ENCODE measurements around the gene ANKH. TPM values are rescaled to one million over a fixed set of nuclear protein-coding genes. Genes with fewer than 3 reads are reported as not detected.
"Not testable (repeated sequence)": the region's sequence is repeated elsewhere in the genome, so short reads cannot be mapped to it uniquely, and the experiment has no call there.

ANKH gene
- total RNA-seq, 1 donor from 2014 or later: 25.5 TPM

DNA sequence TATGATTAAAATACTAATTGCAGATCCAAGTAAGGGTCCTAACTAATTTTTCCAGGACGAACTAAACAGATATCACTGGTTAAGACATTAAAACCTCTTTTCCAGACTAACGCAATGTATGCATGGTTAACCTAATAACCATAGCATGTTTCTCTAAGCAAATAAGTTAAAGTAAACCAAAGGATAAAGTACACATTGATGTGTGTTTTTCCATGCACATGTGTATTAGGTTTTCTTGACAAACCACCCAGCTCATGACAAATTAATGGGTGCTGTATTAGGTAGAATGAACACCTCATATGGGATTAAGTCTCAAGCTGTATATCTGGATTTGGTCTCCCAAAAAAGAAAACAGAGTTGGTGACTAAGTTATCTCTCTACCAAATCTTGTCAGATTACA is 45.6 kb downstream of the ANKH start:
- ATAC-seq: no peak

DNA sequence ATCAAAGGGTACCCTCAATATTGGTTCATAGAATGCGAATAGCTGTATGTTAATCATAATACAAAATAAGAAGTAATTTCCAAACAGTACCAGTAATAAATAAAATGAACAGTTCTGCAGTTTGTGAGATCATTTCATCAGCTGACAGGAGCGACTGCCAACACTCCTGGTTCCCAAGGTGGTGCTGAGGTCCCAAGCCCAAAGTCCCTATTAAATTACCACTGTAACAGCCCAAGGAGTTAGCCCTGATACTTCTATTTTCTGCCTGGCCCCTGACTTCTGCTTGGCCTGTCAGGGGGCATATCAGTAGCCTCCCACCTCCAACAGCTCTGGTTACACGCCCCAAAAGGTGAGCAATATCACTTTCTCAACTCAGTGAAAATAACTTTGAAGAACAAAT is 47.1 kb downstream of the ANKH start:
- no peak for ATAC-seq

DNA sequence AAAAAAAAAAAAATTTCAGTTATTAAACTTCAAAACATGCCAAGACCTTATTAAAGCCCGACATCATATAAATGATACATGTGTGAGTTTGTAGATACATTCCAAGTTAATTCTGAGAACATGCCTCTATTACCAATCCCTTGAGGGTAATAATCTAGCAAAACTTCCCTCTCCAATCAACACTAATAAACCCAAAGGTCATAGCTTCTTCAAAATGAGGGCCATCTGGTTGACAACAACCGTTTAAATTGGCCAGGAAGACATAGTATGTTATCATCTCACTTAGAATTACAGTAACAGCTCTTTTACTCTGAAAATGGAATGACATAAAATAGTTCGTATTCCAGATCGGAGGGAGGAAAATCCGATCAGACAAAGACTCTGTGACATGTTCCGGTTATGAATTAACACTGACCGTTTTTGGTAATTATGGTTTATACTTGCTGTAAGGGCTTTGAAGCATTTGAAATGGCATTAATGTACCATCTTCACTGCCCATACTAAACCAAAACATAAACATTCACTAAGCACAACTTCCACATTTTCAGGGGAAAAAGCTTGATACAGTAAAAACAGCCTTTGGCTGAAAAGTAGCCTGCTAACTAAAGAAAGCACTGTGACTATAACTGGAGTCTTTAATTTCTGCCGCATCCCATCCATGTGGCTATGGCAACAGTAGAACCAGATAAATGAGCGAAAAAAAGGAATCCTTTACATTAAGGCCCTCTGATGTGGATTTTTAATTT is 50.3 kb downstream of the ANKH start:
- ATAC-seq: no peak

- peak; percentile 48 for ATAC-seq
Measured at GRCh38 chr5:14818931-14819790, 52.4 kb downstream of the ANKH start.

GRCh38 chr5:14817762-14818136 is 53.8 kb downstream of the ANKH start:
- ATAC-seq: not testable (repeated sequence)

- peak; percentile 90 for ATAC-seq
Measured at GRCh38 chr5:14816999-14817761, 54.4 kb downstream of the ANKH start.

GRCh38 chr5:14816374-14816998 is 55.1 kb downstream of the ANKH start:
- ATAC-seq: peak; percentile 57

GRCh38 chr5:14813747-14814146 is 57.8 kb downstream of the ANKH start:
- ATAC-seq: no peak

DNA sequence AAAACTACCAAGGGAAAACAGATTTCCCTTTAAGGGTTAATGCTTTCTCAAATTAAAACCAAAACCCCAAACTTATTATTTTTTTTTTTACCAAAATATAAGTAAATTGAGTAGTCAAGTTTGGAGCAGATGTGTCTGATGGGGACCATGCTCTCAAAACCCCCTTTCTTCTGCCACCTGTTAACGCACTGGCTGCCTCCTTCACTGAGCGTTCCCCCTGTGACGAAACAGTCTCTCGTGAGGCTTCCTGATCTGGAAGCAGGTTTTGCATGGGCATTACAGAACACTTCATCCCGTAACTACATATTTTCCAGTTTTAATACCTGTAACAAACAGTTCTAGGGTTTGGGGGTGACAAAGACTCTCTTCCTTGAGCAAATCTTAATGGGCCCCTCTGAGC is 59.4 kb downstream of the ANKH start:
- no peak for ATAC-seq

GRCh38 chr5:14810928-14811572 is 60.5 kb downstream of the ANKH start:
- no peak for ATAC-seq

- no peak for ATAC-seq
Measured at GRCh38 chr5:14810282-14810681, 61.3 kb downstream of the ANKH start.

DNA sequence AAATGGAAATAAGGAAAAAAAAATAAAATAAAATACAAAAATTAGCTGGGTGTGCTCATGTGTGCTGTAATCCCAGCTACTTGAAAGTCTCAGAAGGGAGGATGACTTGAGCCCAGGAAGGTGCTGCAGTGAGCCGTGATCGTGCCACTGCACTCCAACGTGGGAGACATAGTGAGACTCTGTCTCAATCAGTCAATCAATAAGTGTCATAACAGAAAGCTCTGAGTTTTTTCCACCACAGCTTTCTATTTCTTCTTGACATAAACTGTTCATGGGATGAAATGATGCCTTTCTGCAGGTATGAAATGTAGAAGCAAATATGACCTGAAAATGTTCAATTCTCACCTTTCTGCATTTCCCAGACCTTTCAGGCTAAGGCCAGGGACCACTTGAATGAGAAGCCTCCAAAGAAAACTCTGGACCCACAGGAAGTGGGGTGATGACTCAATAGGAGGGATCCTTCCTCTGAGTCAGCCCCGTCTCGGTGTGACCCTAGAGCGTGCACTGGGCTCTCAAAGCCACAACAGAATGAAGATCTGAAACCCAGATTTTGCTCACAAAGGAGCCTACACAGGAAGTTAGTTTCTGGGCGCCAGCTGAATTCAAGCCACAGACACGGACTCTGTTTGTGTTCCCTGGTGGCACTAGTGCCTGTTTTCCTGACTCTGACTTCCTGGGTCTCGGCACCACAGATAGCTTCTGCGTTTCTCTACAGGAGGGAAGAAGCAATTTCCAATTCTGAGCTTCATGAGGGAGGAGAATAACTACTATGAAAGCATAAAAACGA is 62.0 kb downstream of the ANKH start:
- ATAC-seq: peak; percentile 74

DNA sequence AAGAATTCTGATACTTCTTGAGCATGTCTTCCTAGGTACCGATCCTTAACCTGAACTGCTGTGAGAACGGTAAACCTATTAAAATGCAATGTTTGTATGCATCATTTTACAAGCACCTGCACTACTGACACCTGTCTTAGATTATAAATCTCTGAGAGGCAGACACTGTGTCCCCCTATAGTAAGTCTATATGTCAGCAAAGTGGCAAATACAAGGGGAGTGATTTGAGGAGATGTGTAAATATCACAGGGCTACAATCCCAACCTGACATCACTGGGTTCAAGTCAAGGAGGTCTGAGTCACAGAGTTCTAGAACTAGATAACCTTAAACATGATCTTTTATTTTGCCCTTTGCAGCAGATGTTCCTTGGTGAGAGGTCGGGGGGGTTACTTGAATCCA is 64.1 kb downstream of the ANKH start:
- ATAC-seq: no peak

DNA sequence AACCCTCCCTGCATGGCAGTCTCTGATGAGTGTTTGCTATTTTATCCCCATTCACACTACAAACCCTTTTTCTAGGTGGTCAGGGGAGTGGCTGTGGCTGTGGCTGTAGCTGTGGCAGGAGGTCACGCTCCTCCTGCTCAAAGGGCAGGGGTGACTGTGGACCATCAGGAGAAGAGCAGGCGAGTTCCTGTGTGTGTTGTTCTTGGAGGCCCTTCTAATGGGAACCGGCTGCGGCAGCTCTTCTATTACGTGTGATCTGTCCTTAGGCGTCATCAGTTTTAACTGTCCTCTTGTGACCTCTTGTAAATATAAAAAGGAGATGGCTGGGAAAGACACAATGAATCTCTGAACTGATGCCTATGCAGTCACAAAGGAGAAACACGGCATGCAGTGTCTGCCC is 65.1 kb downstream of the ANKH start:
- peak; percentile 33 for ATAC-seq

GRCh38 chr5:14802541-14802940 is 69.0 kb downstream of the ANKH start:
- no peak for ATAC-seq

DNA sequence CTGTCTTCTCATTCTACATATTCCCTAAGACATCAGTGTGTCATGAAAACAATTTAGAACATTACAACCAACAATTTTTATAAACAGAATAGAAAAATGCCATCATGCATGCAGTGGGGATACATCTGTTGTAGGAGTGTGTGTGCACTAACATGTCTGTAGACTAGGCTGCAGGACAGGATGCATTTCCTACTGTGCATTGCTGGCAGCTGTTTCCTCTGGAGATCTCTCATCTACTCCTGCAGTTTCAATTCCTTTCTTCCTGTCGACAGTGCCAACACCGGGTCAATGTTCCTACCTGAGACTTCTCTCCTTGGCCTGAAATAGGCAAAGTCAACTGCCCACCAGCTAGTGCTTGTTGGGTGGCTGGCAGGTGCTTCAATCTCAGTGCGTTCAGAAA is 69.8 kb downstream of the ANKH start:
- ATAC-seq: no peak

DNA sequence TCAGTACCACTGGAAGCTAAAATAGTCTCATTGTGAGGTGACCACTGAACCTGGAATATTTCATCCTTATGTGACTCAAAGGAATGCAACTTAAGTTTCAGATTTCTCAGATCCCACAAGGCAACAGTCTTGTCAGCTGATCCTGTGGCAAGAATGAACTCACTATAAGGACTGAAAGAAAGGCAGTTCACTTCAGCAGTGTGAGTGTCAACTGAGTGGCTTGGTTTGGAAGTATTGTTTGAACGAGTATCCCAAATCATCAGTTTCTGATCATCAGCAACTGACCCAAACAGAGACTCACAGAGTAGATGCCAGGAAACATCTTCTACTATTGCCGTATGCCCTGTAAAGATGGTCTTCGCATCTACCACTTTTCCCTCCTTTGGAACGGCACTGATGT is 74.2 kb downstream of the ANKH start:
- ATAC-seq: not testable (repeated sequence)

DNA sequence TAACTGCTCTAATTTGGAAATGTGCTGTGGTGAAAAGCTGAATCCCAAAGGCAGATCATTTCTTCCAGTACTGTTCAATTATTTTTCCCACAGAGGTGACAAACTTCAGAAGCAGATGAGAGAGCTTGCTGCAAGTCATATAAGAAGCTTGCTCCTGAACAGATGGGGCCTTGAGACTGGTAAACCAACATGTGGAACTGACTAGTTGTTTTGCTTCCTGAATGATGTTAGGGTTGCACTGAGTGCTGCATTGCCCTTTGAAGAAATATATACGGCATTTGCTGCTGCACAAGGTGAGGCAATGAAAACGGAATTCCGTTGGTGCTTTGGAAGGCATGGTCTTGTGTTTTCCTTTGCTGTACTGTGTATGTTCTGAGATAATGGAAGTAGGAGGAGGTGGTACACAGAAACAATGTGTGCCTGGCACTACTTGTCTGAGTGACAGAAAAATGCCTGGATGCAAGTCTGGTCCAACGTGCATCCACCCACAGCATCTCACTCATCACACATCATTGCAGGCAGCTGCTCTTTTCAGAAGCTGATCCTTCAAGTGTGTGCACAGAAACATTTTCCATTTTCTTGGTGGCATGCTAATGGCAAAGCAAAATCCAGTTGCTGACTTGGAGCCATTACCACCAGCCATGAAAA is 76.9 kb downstream of the ANKH start:
- ATAC-seq: no peak

DNA sequence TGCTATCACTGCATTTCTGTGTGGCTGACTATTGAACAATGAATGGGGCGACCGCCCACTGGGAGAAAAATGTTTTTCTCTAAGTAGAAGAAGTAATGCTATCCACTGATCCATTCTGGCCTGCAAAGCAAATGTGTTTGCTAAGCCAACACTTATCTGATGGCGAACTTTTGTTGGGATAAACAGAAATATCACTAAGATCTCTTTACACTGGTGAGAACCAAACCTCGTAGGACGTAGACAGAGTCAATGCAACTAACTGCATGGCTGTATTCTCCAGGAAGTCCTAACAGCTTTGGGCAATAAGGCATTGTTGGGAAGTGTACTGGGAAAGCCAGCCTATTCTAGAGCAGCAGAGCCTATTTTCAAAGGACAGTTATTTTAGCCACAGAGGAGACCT is 77.7 kb downstream of the ANKH start:
- ATAC-seq: no peak

DNA sequence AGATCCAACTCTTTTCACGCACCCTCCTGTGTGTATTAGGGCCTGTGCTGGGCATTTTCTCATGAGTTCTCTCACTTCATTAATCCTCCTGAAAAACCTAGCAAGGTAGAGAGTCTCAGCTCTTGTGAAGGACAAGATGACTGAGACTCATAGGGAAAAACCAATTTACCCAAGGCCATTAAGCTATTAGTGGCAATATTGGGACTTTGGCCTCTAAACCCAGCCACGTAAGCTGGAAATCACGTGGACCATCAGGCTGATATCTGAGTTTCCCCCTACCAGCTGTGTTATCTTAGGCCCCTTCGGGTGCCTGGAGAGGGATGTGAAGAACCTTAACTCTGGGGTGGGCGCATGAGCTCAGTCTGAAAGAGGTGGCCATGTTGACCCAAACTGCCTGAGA is 80.7 kb downstream of the ANKH start:
- no peak for ATAC-seq

- no peak for ATAC-seq
Measured at GRCh38 chr5:14790220-14790619, 81.4 kb downstream of the ANKH start.
